Breast epithelium (tissue), 3 donors: ENCODE results near the gene GABARAPL2.

ENCODE experiments used
- CTCF ChIP-seq, 3 donors: fragments of 450-650 bp; IDR thresholded peaks; one replicate each; pipeline ENCODE4 v1.5.1; 2016 to 2017; ENCODE audit warnings: antibody characterized with exemption in 3 of 3, mild to moderate bottlenecking in 3 of 3, moderate library complexity in 3 of 3
- POLR2A ChIP-seq: fragments of 450-650 bp; IDR thresholded peaks from one replicate; pipeline ENCODE4 v1.6.1; 2016; ENCODE audit warnings: antibody characterized with exemption, mild to moderate bottlenecking, moderate library complexity

DNA sequence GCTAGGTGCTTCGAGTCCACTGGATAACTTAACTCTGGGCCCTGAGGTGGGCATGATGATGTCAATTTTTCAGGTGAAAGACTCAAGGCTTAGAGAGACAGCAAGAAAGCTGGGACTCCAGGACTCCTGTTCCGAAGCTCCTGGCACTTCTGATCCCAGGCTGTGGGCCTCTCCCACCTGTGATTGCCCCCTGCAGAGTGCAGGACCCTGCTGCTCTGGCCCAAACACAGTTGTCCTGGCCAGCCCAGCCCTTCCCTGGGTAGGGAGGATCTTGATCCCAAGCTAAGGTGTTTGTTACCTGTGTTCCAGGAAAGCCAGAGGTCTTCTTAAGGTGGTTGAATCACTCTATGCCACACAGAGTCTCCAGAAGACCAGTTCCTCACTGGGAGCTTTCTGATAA is 33.4 kb upstream of the GABARAPL2 start:
- no peak for TF ChIP-seq POLR2A
- no peak for TF ChIP-seq CTCF (IDR thresholded peaks at IDR 0.05)
